ENCODE measurements around the gene DCLK1.

- TF ChIP-seq POLR2AphosphoS5 (IDR thresholded peaks at IDR 0.05; ENCODE audit: low read depth, low read length), result no peak
- no peak for TF ChIP-seq TAF1 (IDR thresholded peaks at IDR 0.05; ENCODE audit: borderline replicate concordance, insufficient read depth, low read length)
- TF ChIP-seq SIN3A (IDR thresholded peaks at IDR 0.05; ENCODE audit: borderline replicate concordance, insufficient read depth, low read length), result no peak
- no peak for TF ChIP-seq REST (IDR thresholded peaks at IDR 0.05; ENCODE audit: insufficient read depth in 1 of 2, low read depth in 2 of 2, low read length in 2 of 2)
Observed at GRCh38 chr13:35830850-35831450, 300.2 kb downstream of the DCLK1 start.
